MM.1S (cell line): ENCODE results near the gene CBX7.

Experiments
- DNase-seq: peaks from one replicate; pipeline ENCODE4 v3.0.0-alpha.2; 2015
- H2AFZ ChIP-seq: fragments of 300-600 bp; sonication (generic); 2 replicates; pipeline ENCODE4 v1.6.0; 2016; ENCODE audit warnings: antibody characterized with exemption, low read length
- H3F3A ChIP-seq: fragments of 300-600 bp; sonication (generic); 2 replicates; pipeline ENCODE4 v1.6.1; 2016; ENCODE audit warnings: mild to moderate bottlenecking, antibody characterized with exemption, low read length, moderate library complexity, mixed read lengths; ENCODE audit not compliant: insufficient read depth
- H3K27ac ChIP-seq: fragments of 300-600 bp; sonication (generic); 2 replicates; pipeline ENCODE4 v1.5.1; 2016; ENCODE audit warnings: mild to moderate bottlenecking, low read length
- H3K27me3 ChIP-seq: fragments of 300-600 bp; sonication (generic); replicated peaks from 2 replicates; pipeline ENCODE4 v1.6.0; 2016; ENCODE audit warnings: low read length; ENCODE audit not compliant: insufficient read depth
- H3K36me3 ChIP-seq: fragments of 300-600 bp; sonication (generic); replicated peaks from 2 replicates; pipeline ENCODE4 v1.6.1; 2016; ENCODE audit warnings: mild to moderate bottlenecking, low read length, mixed read lengths; ENCODE audit not compliant: insufficient read depth
- H3K4me1 ChIP-seq: fragments of 300-600 bp; sonication (generic); 2 replicates; pipeline ENCODE4 v1.6.1; 2016; ENCODE audit warnings: low read length, mixed read lengths
- H3K4me2 ChIP-seq: fragments of 300-600 bp; sonication (generic); 2 replicates; pipeline ENCODE4 v1.6.0; 2016; ENCODE audit warnings: low read depth, low read length
- H3K4me3 ChIP-seq: fragments of 300-600 bp; sonication (generic); 2 replicates; pipeline ENCODE4 v1.5.1; 2016; ENCODE audit warnings: low read length, mixed read lengths
- H3K79me2 ChIP-seq: fragments of 300-600 bp; sonication (generic); 2 replicates; pipeline ENCODE4 v1.6.1; 2016; ENCODE audit warnings: mixed run types, low read length, mixed read lengths
- H3K9ac ChIP-seq: fragments of 300-600 bp; sonication (generic); 2 replicates; pipeline ENCODE4 v1.6.1; 2016; ENCODE audit warnings: low read length, mixed read lengths
- H3K9me2 ChIP-seq: fragments of 300-600 bp; sonication (generic); replicated peaks from 2 replicates; pipeline ENCODE4 v1.6.1; 2016; ENCODE audit warnings: mild to moderate bottlenecking, low read length, mixed read lengths; ENCODE audit not compliant: insufficient read depth
- H3K9me3 ChIP-seq: fragments of 300-600 bp; sonication (generic); replicated peaks from 2 replicates; pipeline ENCODE4 v1.6.1; 2016; ENCODE audit warnings: mild to moderate bottlenecking, low read length, mixed read lengths; ENCODE audit not compliant: insufficient read depth
- H4K20me1 ChIP-seq: fragments of 300-600 bp; sonication (generic); 2 replicates; pipeline ENCODE4 v1.6.1; 2016; ENCODE audit warnings: mild to moderate bottlenecking, low read length, moderate library complexity, mixed read lengths; ENCODE audit not compliant: insufficient read depth
- CTCF ChIP-seq: fragments of 300-600 bp; sonication (generic); IDR thresholded peaks from 2 replicates; pipeline ENCODE4 v1.5.1; 2016; ENCODE audit warnings: antibody characterized with exemption, low read length, mixed read lengths
- EZH2 ChIP-seq: fragments of 300-600 bp; sonication (generic); optimal IDR thresholded peaks from 2 replicates; pipeline ENCODE3; 2017; ENCODE audit warnings: low read depth, mild to moderate bottlenecking, antibody characterized with exemption, low read length, mixed read lengths
- EZH2phosphoT487 ChIP-seq: fragments of 300-600 bp; sonication (generic); IDR thresholded peaks from 2 replicates; pipeline ENCODE4 v1.6.1; 2018; ENCODE audit warnings: antibody characterized with exemption, low read length

CBX7 gene

GRCh38 chr22:39130892-39131855, 21.3 kb downstream of the CBX7 start:
- Histone ChIP-seq H3K4me2 (no peak overlapping the region), H3K9ac (no peak overlapping the region)

GRCh38 chr22:39130152-39130704, 22.3 kb downstream of the CBX7 start:
- Histone ChIP-seq H3K27me3 (no peaks in the 10 kb centered on the region), H3K9ac (no peak overlapping the region), H3K4me1 (peaks cover 12% of the 10 kb centered on the region), H3K4me3 (no peak overlapping the region), H3F3A (peaks cover 13% of the 10 kb centered on the region), H3K27ac (no peak overlapping the region), H3K79me2 (no peaks in the 10 kb centered on the region), H3K9me3 (no peaks in the 10 kb centered on the region), H3K9me2 (no peaks in the 10 kb centered on the region), H3K36me3 (no peaks in the 10 kb centered on the region), H3K4me2 (no peak overlapping the region), H2AFZ (no peak overlapping the region), H4K20me1 (no peaks in the 10 kb centered on the region)
- no peak for DNase-seq
- no peak for TF ChIP-seq EZH2
- TF ChIP-seq CTCF = no peak
- TF ChIP-seq EZH2phosphoT487 = no peak

More at GRCh38 chr22:39130892-39131855, 21.3 kb downstream of the CBX7 start:
- Histone ChIP-seq H3K4me3 (no peak overlapping the region), H3K79me2 (no peaks in the 10 kb centered on the region), H3K9me3 (no peaks in the 10 kb centered on the region), H3K36me3 (no peaks in the 10 kb centered on the region), H3K4me1 (peaks cover 12% of the 10 kb centered on the region), H3K27me3 (no peaks in the 10 kb centered on the region), H3K27ac (no peak overlapping the region), H3K9me2 (no peaks in the 10 kb centered on the region), H2AFZ (no peak overlapping the region), H3F3A (peaks cover 5% of the 10 kb centered on the region; the same call in 1 of the 2 replicates), H4K20me1 (no peaks in the 10 kb centered on the region)
- TF ChIP-seq CTCF = no peak
- no peak for TF ChIP-seq EZH2
- TF ChIP-seq EZH2phosphoT487 = no peak
- DNase-seq = no peak

DNA sequence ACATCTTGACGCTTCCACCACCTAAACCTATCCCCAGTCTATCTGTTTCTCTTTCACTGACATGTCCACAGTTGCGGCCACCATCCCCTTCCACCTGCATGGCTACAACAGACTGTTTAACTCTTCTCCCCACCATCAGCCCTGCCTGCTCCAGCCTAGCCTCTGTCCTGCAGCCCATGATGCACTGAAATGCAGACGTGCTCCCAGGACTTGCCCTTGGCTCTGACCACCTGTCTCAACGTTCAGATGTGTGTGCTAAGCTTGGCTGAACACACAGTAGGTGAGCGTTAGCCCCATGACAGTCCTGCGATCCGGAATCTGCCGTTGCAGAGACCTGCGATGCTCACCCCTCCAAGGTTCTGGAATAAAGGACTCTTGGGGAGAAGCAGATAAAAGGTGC, 22.7 kb downstream of the CBX7 start:
- H3K27ac ChIP-seq = no peak overlapping the region
- no peaks in the 10 kb centered on the region for H3K27me3 ChIP-seq
- no peaks in the 10 kb centered on the region for H3K9me2 ChIP-seq
- no peaks in the 10 kb centered on the region for H3K36me3 ChIP-seq
- no peaks in the 10 kb centered on the region for H4K20me1 ChIP-seq
- no peak overlapping the region for H3K4me2 ChIP-seq
- no peak overlapping the region for H2AFZ ChIP-seq
- H3K79me2 ChIP-seq = no peaks in the 10 kb centered on the region
- no peak overlapping the region for H3K9ac ChIP-seq
- H3F3A ChIP-seq = peaks cover 13% of the 10 kb centered on the region
- no peak overlapping the region for H3K4me3 ChIP-seq
- no peaks in the 10 kb centered on the region for H3K9me3 ChIP-seq
- peaks cover 12% of the 10 kb centered on the region for H3K4me1 ChIP-seq
- TF ChIP-seq CTCF = no peak
- TF ChIP-seq EZH2 = no peak
- TF ChIP-seq EZH2phosphoT487 = no peak
- DNase-seq = no peak
